H9 (cell line): ENCODE results near the gene RNPEPL1. TPM values are rescaled to one million over a fixed set of nuclear protein-coding genes. Genes with fewer than 3 reads are reported as not detected.

Experiments used
- DNase-seq: peaks from one replicate; pipeline ENCODE4 v3.0.0-alpha.2; 2017
- H2AFZ ChIP-seq: one replicate; pipeline ENCODE4 v1.6.1; 2013; ENCODE audit warnings: mild to moderate bottlenecking, low read length, control low read depth, moderate library complexity
- H2AK5ac ChIP-seq: 2 replicates; pipeline ENCODE4 v1.6.1; 2013; ENCODE audit warnings: low read length, control low read depth, mixed read lengths; ENCODE audit not compliant: insufficient read length
- H2BK120ac ChIP-seq: one replicate; pipeline ENCODE4 v1.6.1; 2013; ENCODE audit warnings: low read depth, mild to moderate bottlenecking, low read length, control low read depth, inconsistent platforms; ENCODE audit not compliant: poor library complexity, severe bottlenecking
- H2BK12ac ChIP-seq: 2 replicates; pipeline ENCODE4 v1.6.1; 2013; ENCODE audit warnings: low read length, control low read depth, mixed read lengths, low read depth; ENCODE audit not compliant: insufficient read length
- H2BK15ac ChIP-seq: 2 replicates; pipeline ENCODE4 v1.6.1; 2013; ENCODE audit warnings: low read depth, low read length, control low read depth
- H2BK20ac ChIP-seq: one replicate; pipeline ENCODE4 v1.6.1; 2013; ENCODE audit warnings: low read depth, mild to moderate bottlenecking, low read length, control low read depth, inconsistent platforms; ENCODE audit not compliant: poor library complexity, severe bottlenecking
- H2BK5ac ChIP-seq: 2 replicates; pipeline ENCODE4 v1.6.1; 2013; ENCODE audit warnings: low read length, control low read depth, mixed read lengths; ENCODE audit not compliant: insufficient read length
- H3K14ac ChIP-seq: 2 replicates; pipeline ENCODE4 v1.6.1; 2013; ENCODE audit warnings: low read length, control low read depth; ENCODE audit not compliant: insufficient read depth
- H3K18ac ChIP-seq: 2 replicates; pipeline ENCODE4 v1.6.1; 2013; ENCODE audit warnings: low read depth, mild to moderate bottlenecking, mixed read lengths, low read length, control low read depth; ENCODE audit not compliant: insufficient read length
- H3K23ac ChIP-seq: 2 replicates; pipeline ENCODE4 v1.6.1; 2013; ENCODE audit warnings: low read length, control low read depth, mixed read lengths, low read depth; ENCODE audit not compliant: insufficient read length
- H3K23me2 ChIP-seq: 2 replicates; pipeline ENCODE4 v1.6.1; 2013; ENCODE audit warnings: low read depth, mild to moderate bottlenecking, mixed read lengths, low read length, control low read depth; ENCODE audit not compliant: insufficient read length, poor library complexity, severe bottlenecking
- H3K27ac ChIP-seq: 2 replicates; pipeline ENCODE4 v1.5.1; 2013; ENCODE audit warnings: low read length, control low read depth, mixed read lengths, low read depth; ENCODE audit not compliant: insufficient read length
- H3K27me3 ChIP-seq: 2 replicates; pipeline ENCODE4 v1.6.1; 2013; ENCODE audit warnings: low read length, control low read depth, inconsistent platforms; ENCODE audit not compliant: insufficient read depth
- H3K4ac ChIP-seq: 2 replicates; pipeline ENCODE4 v1.6.1; 2013; ENCODE audit warnings: low read depth, mild to moderate bottlenecking, control low read depth, inconsistent platforms, low read length, moderate library complexity
- H3K4me1 ChIP-seq: 2 replicates; pipeline ENCODE4 v1.6.1; 2013; ENCODE audit warnings: low read length, control low read depth, inconsistent platforms; ENCODE audit not compliant: insufficient read depth
- H3K4me2 ChIP-seq: 2 replicates; pipeline ENCODE4 v1.6.1; 2013; ENCODE audit warnings: low read length, control low read depth, mixed read lengths; ENCODE audit not compliant: insufficient read length, insufficient read depth
- H3K56ac ChIP-seq: 2 replicates; pipeline ENCODE4 v1.6.1; 2013; ENCODE audit warnings: low read depth, mild to moderate bottlenecking, mixed read lengths, low read length, control low read depth; ENCODE audit not compliant: insufficient read length
- H3K79me1 ChIP-seq: 2 replicates; pipeline ENCODE4 v1.6.1; 2013; ENCODE audit warnings: low read depth, mild to moderate bottlenecking, moderate library complexity, low read length, control low read depth, inconsistent platforms; ENCODE audit not compliant: insufficient read depth, poor library complexity, severe bottlenecking
- H3K79me2 ChIP-seq: 2 replicates; pipeline ENCODE4 v1.6.1; 2013; ENCODE audit warnings: low read length, control low read depth, inconsistent platforms; ENCODE audit not compliant: insufficient read depth
- H3K9ac ChIP-seq: 2 replicates; pipeline ENCODE4 v1.6.1; 2013; ENCODE audit warnings: low read length, control low read depth, mixed read lengths; ENCODE audit not compliant: insufficient read length; ENCODE audit errors: extremely low read depth
- H3K9me3 ChIP-seq: one replicate; pipeline ENCODE4 v1.6.1; 2013; ENCODE audit warnings: low read depth, low read length, inconsistent platforms; ENCODE audit not compliant: control insufficient read depth
- H3T11ph ChIP-seq: one replicate; pipeline ENCODE4 v1.6.1; 2013; ENCODE audit warnings: mild to moderate bottlenecking, low read length, control low read depth, inconsistent platforms
- H4K20me1 ChIP-seq: one replicate; pipeline ENCODE4 v1.6.1; 2013; ENCODE audit not compliant: control insufficient read depth, insufficient read length, insufficient read depth
- H4K5ac ChIP-seq: 2 replicates; pipeline ENCODE4 v1.6.1; 2013; ENCODE audit warnings: low read depth, mild to moderate bottlenecking, mixed read lengths, low read length, control low read depth; ENCODE audit not compliant: insufficient read length
- H4K8ac ChIP-seq: replicated peaks from 2 replicates; pipeline ENCODE4 v1.6.1; 2013; ENCODE audit warnings: low read length, control low read depth, mixed read lengths, low read depth; ENCODE audit not compliant: insufficient read length
- H4K91ac ChIP-seq: 2 replicates; pipeline ENCODE4 v1.6.1; 2013; ENCODE audit warnings: low read depth, mild to moderate bottlenecking, moderate library complexity, mixed read lengths, low read length, control low read depth; ENCODE audit not compliant: insufficient read length
- H3K27ac Mint-ChIP-seq, 3 experiments: 2 replicates in 2 of 3; 3 replicates in 1 of 3; pipeline ENCODE4 v1.8.0; 2020 to 2021; ENCODE audit warnings: mixed read lengths in 3 of 3, mild to moderate bottlenecking in 1 of 3, moderate library complexity in 1 of 3
- H3K27me3 Mint-ChIP-seq: 2 replicates; pipeline ENCODE4 v1.8.0; 2021; ENCODE audit warnings: low read depth, mild to moderate bottlenecking, moderate library complexity, mixed read lengths
- H3K36me3 Mint-ChIP-seq, 3 experiments: 2 replicates in 2 of 3; 3 replicates in 1 of 3; pipeline ENCODE4 v1.8.0; 2020 to 2021; ENCODE audit warnings: low read depth in 3 of 3, mixed read lengths in 3 of 3; ENCODE audit not compliant: insufficient read depth in 1 of 3
- H3K4me1 Mint-ChIP-seq, 2 experiments: 2 replicates each; pipeline ENCODE4 v1.8.0; 2020; ENCODE audit warnings: mixed read lengths in 2 of 2
- H3K4me3 Mint-ChIP-seq, 2 experiments: 2 replicates in 1 of 2; 3 replicates in 1 of 2; pipeline ENCODE4 v1.8.0; 2020 to 2021; ENCODE audit warnings: mild to moderate bottlenecking in 2 of 2, mixed read lengths in 2 of 2, moderate library complexity in 1 of 2
- H3K9me3 Mint-ChIP-seq, 2 experiments: 2 replicates in 1 of 2; 3 replicates in 1 of 2; pipeline ENCODE4 v1.8.0; 2020; ENCODE audit warnings: mild to moderate bottlenecking in 2 of 2, mixed read lengths in 2 of 2, moderate library complexity in 1 of 2
- CTCF ChIP-seq: fragments of 200-600 bp; sonication (generic); conservative IDR thresholded peaks from 3 replicates; pipeline ENCODE4 v1.8.0; 2021; ENCODE audit warnings: antibody characterized with exemption, mild to moderate bottlenecking
- WGBS: extraction: QIAGEN DNeasy Blood & Tissue Kit; methylation state at CpG from one replicate; pipeline ENCODE4 v1.1.7; 2013; ENCODE audit warnings: missing lambda C conversion rate, low lambda C conversion rate, mixed read lengths; ENCODE audit not compliant: insufficient read length; ENCODE audit errors: extremely low coverage; 5-methylcytosine and 5-hydroxymethylcytosine counted together
- total RNA-seq: library from RNA; stranded (reverse); gene quantifications from 2 replicates; pipeline ENCODE4 v1.2.1, GENCODE V29; 2021

The RNPEPL1 gene
- total RNA-seq, 1 experiment from 2014 or later: 22.5 TPM

- H3K4me1 ChIP-seq: no peaks in the 10 kb centered on the region
- Mint-ChIP-seq H3K36me3 (peaks cover 0 to under 1% (median 0%) of the 10 kb centered on the region in 3 experiments; a peak in 2 of 7 replicates), H3K27me3 (peaks cover 17% of the 10 kb centered on the region), H3K4me3 (no peak overlapping the region), H3K9me3 (no peaks in the 10 kb centered on the region), H3K27ac (no peak overlapping the region; a peak in 1 of 7 replicates), H3K4me1 (no peaks in the 10 kb centered on the region; a peak in 1 of 4 replicates)
- no peak overlapping the region for H3K18ac ChIP-seq
- H2AK5ac ChIP-seq: no peak overlapping the region
- H3K14ac ChIP-seq: no peak overlapping the region; the same call in 1 of the 2 replicates
- H3K79me1 ChIP-seq: no peaks in the 10 kb centered on the region
- no peak for TF ChIP-seq CTCF
- no peaks in the 10 kb centered on the region for H3K79me2 ChIP-seq
- no peak overlapping the region for H3K23ac ChIP-seq
- no peak overlapping the region for H4K8ac ChIP-seq
- H2BK15ac ChIP-seq: no peak overlapping the region
- H3K4me2 ChIP-seq: no peak overlapping the region
- H2BK5ac ChIP-seq: no peak overlapping the region
- H3K27me3 ChIP-seq: no peaks in the 10 kb centered on the region
- no peaks in the 10 kb centered on the region for H4K20me1 ChIP-seq
- no peak overlapping the region for H3K27ac ChIP-seq
- no peak overlapping the region for H3T11ph ChIP-seq
- WGBS: no CpG with 5 or more reads among the region's 19 CpGs
- H4K5ac ChIP-seq: no peak overlapping the region
- no peak overlapping the region for H4K91ac ChIP-seq
- H3K9me3 ChIP-seq: no peaks in the 10 kb centered on the region
- no peak overlapping the region for H2BK12ac ChIP-seq
- no peak overlapping the region for H3K9ac ChIP-seq
- no peak for DNase-seq
- no peak overlapping the region for H2BK120ac ChIP-seq
- no peak overlapping the region for H2AFZ ChIP-seq
- no peaks in the 10 kb centered on the region for H3K23me2 ChIP-seq
- H3K4ac ChIP-seq: no peak overlapping the region
- H3K56ac ChIP-seq: no peak overlapping the region
- no peak overlapping the region for H2BK20ac ChIP-seq
These were observed 36.8 kb downstream of the RNPEPL1 start for GRCh38 chr2:240604939-240605716.
